Spinal cord (tissue), 10 donors: Measurements from ENCODE around the gene WDR3. TPM values are rescaled to one million over a fixed set of nuclear protein-coding genes. Genes with fewer than 3 reads are reported as not detected.

Experiments
- DNase-seq, 6 donors: peaks; one replicate each; pipeline versions ENCODE4 v3.0.0 to v3.0.0-alpha.2; 2013 to 2015; ENCODE audit warnings: low spot score in 6 of 6, low read depth in 4 of 6
- H3K27ac ChIP-seq: one replicate; pipeline ENCODE4 v1.5.1; 2013; ENCODE audit warnings: low read depth, low read length, control low read depth
- H3K27me3 ChIP-seq: one replicate; pipeline ENCODE4 v1.6.1; 2013; ENCODE audit warnings: low read length; ENCODE audit not compliant: control insufficient read depth, insufficient read depth
- H3K36me3 ChIP-seq: one replicate; pipeline ENCODE4 v1.6.1; 2013; ENCODE audit warnings: low read length; ENCODE audit not compliant: control insufficient read depth, insufficient read depth
- H3K4me1 ChIP-seq: one replicate; pipeline ENCODE4 v1.6.1; 2013; ENCODE audit warnings: low read length; ENCODE audit not compliant: control insufficient read depth, insufficient read depth
- H3K4me3 ChIP-seq: one replicate; pipeline ENCODE4 v1.5.1; 2013; ENCODE audit warnings: low read depth, low read length, control low read depth
- H3K9me3 ChIP-seq: one replicate; pipeline ENCODE4 v1.6.1; 2013; ENCODE audit warnings: low read length; ENCODE audit not compliant: control insufficient read depth, insufficient read depth
- WGBS: methylation state at CpG from one replicate; pipeline ENCODE4 v1.1.5; 2013; ENCODE audit warnings: missing lambda C conversion rate; ENCODE audit not compliant: insufficient coverage; 5-methylcytosine and 5-hydroxymethylcytosine counted together
- polyA plus RNA-seq, 2 donors: library from polyadenylated mRNA; unstranded; fragments of 120-200 nt; gene quantifications; one replicate each; pipeline ENCODE4 v1.2.1, GENCODE V29; 2013; ENCODE audit not compliant: insufficient read length in 2 of 2
- total RNA-seq, 2 donors: library from RNA; depleted of rRNA in 1 of 2; stranded (reverse); fragments of 120-200 nt in 1 of 2; fragments of >200 nt in 1 of 2; gene quantifications; one replicate each; pipeline versions ENCODE4 v1.2.3 to v1.2.4, GENCODE V29; 2013 to 2014
- donor health status: healthy.

The WDR3 gene
- total and polyA plus RNA-seq, 4 donors, result 15.4 to 26.0 (median 21.1) TPM

DNA sequence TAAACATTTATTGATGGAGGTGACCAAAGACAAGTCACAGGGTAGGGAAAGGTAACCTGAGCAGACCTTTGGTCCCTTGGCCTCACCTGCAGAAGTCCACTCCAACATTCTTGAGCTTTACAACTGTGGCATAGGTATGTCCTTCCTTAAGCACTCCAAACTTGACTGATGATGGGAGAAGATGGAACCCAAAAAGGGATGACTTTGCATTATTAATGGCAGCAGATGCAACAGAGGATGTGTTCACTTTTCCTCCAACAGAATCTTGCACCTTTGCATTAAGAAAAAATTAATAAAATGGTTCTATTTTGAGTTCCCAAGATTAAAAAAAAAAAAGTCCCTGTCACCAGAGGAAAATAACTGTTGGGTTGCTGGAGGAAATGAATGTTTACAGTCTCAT is 42.2 kb downstream of the WDR3 start:
- Histone ChIP-seq H3K4me1 (peaks cover 6% of the 10 kb centered on the region), H3K27ac (no peak overlapping the region), H3K4me3 (no peak overlapping the region), H3K27me3 (no peaks in the 10 kb centered on the region), H3K36me3 (no peaks in the 10 kb centered on the region), H3K9me3 (no peaks in the 10 kb centered on the region)
- no peak for DNase-seq

DNA sequence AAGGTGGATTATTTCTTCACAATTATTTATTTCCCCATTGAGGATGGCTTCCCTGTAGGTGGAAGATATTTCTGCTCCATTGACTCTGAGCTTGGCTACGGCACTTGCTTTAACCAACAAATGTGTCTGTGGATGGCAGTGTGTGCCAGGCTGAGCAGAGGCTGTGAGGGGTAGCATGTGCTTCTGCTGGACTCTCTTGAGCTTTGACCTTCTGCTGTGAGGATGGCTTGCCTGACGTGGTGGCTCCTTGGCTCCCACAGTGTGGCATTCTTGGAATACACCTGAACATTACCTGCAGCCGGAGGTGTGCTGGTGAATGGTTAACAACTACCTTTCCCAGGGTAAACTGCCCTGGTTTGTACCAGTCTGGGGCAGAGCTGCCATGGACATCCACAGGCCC is 46.8 kb downstream of the WDR3 start:
- DNase-seq, result peak in 1 of 6 donors; percentile 2
- Histone ChIP-seq H3K27ac (no peak overlapping the region), H3K9me3 (no peaks in the 10 kb centered on the region), H3K4me1 (no peaks in the 10 kb centered on the region), H3K27me3 (no peaks in the 10 kb centered on the region), H3K36me3 (no peaks in the 10 kb centered on the region), H3K4me3 (no peak overlapping the region)
- 87% methylated on average over 3 of the region's 3 CpGs for WGBS

DNA sequence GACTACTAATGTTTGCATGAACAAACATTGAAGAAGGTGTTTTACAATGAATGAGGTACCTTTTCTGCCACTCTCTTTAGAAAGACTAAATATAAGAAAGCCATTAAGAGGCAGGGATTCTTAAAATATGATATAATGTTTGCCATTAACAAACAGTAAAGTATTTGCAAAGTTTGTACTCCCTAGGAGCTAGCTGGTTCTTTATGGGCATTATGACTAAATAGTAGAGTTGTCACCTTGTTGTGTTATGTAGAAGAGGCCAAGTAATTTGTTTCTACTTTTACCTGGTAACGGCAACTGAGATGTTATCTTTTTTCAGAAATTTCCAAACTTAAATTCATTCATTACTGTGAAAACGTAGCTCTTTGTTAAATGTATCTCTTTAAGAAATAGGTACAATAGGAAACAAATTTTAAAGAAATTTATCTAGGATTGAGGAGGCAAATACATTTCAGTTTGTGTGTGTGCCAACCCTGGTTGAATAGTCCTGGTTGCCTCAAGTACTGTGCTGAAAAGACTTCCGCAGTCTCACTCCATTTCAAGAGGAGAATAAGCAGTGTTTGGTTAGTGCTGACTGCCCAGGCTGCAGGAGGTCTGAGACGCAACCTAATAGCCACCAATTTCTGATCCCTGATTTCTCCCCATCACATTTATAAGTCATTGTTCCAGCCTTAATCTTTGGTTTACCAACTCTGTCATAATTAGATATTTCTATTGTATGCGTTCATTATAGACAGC is 52.1 kb downstream of the WDR3 start:
- WGBS, result no CpG with 5 or more reads among the region's 5 CpGs
- Histone ChIP-seq H3K4me3 (no peak overlapping the region), H3K36me3 (no peaks in the 10 kb centered on the region), H3K27me3 (no peaks in the 10 kb centered on the region), H3K9me3 (no peaks in the 10 kb centered on the region), H3K27ac (no peak overlapping the region), H3K4me1 (no peaks in the 10 kb centered on the region)
- DNase-seq, result no peak

DNA sequence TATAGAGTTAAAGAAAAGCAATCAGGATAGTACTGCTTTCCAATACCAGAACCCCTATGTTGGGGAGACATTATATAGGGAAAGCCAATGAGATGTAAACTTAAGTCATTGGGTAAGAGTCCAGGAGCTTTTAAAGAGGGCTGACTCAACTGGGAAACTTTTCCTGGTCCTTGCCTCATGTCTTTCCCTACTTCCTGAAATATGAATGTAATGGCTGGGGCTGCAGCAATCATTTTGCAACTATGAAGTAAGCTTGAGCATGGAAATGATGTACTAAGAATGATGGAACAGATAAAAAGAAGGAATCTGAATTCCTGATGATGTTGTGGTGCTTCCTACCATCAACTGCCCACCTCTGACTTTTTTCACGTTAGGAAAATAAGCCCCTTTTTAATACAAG is 55.7 kb downstream of the WDR3 start:
- Histone ChIP-seq H3K4me3 (no peak overlapping the region), H3K4me1 (no peaks in the 10 kb centered on the region), H3K9me3 (no peaks in the 10 kb centered on the region), H3K27ac (no peak overlapping the region), H3K27me3 (no peaks in the 10 kb centered on the region), H3K36me3 (no peaks in the 10 kb centered on the region)
- WGBS, result no CpG with 5 or more reads among the region's 1 CpG
- no peak for DNase-seq

DNA sequence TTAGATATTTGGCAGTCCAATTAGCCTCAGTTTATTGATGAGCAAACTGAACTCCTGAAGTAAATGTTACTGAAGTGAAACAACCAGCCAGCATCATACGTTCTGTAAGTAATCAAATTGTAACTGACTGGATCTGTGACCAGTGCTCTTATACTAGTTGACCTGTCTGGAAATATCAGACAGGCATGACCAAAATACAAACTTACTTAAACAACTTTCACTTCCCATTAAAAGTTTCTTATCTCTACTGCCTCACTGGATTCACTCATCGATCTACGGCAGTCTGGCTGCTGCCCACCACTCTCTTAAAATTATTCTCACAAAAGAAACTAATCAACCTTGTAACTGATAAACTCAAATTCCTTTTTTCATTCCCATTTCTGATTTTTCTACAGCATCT is 56.4 kb downstream of the WDR3 start:
- no peak for DNase-seq
- 88% methylated on average over 3 of the region's 3 CpGs for WGBS
- H3K27me3 ChIP-seq, result no peaks in the 10 kb centered on the region
- no peak overlapping the region for H3K4me3 ChIP-seq
- H3K4me1 ChIP-seq, result no peaks in the 10 kb centered on the region
- no peak overlapping the region for H3K27ac ChIP-seq
- no peaks in the 10 kb centered on the region for H3K9me3 ChIP-seq
- H3K36me3 ChIP-seq, result no peaks in the 10 kb centered on the region

DNA sequence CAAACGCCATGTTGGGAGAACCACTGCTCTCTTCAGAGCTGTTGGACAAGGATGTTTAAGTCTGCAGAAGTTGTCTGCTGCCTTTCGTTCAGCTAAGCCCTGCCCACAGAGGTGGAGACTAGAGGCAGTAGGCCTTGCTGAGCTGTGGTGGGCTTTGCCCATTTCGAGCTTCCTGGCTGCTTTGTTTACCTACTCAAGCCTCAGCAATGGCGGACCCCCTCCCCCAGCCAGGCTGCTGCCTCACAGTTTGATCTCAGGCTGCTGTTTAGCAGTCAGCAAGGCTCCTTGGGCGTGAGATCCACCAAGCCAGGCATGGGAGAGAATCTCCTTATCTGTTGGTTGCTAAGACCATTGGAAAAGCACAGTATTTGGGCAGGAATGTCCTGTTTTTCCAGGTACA is 74.8 kb downstream of the WDR3 start:
- no peak for DNase-seq
- Histone ChIP-seq H3K36me3 (no peaks in the 10 kb centered on the region), H3K4me1 (no peaks in the 10 kb centered on the region), H3K4me3 (no peak overlapping the region), H3K9me3 (no peaks in the 10 kb centered on the region), H3K27me3 (no peaks in the 10 kb centered on the region), H3K27ac (no peak overlapping the region)
- 79% methylated on average over 5 of the region's 5 CpGs for WGBS

DNA sequence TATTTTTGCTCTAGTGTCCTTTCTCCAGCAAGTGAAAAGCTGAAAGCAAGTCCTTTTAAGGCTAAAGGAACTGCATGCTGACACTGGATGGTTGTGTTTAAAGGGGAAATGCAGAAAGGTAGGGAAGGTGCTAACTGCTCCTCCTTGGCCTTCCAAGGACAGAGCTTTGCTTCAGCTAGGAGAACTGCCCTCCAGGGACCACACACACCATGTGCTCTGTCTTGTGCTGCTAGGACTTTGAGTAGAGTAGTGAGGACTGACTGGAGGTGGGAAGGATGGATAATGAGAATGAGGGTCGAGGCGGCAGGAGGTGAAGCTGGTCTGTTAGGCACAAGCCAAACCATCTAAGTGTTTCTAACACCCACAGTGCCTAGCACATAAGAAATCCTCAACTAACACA is 77.9 kb downstream of the WDR3 start:
- no CpG with 5 or more reads among the region's 2 CpGs for WGBS
- Histone ChIP-seq H3K4me3 (no peak overlapping the region), H3K27me3 (no peaks in the 10 kb centered on the region), H3K36me3 (no peaks in the 10 kb centered on the region), H3K27ac (no peak overlapping the region), H3K9me3 (no peaks in the 10 kb centered on the region), H3K4me1 (no peaks in the 10 kb centered on the region)
- no peak for DNase-seq

DNA sequence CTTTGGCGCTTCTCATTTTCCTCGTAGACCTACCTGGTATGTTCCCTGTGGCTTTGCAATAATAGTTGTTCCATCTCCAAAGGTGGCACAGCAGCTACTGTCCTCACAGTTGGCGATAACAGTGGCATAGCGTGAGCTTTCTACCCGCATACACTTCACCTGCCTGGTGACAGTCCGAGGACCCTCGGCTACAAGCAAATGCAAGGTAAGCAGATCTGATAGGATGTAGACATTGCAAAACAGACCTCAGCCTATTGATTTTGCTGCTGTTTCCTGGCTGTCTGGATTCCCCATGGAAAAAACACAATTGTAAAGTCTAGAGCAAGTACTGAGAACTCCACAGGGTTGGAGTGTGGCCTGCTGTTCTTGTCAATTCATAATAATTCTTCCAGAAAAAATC is 78.5 kb downstream of the WDR3 start:
- H3K36me3 ChIP-seq, result no peaks in the 10 kb centered on the region
- H3K9me3 ChIP-seq, result no peaks in the 10 kb centered on the region
- no peak overlapping the region for H3K4me3 ChIP-seq
- DNase-seq, result no peak
- H3K4me1 ChIP-seq, result no peaks in the 10 kb centered on the region
- WGBS, result 96% methylated on average over 7 of the region's 7 CpGs
- no peak overlapping the region for H3K27ac ChIP-seq
- no peaks in the 10 kb centered on the region for H3K27me3 ChIP-seq

DNA sequence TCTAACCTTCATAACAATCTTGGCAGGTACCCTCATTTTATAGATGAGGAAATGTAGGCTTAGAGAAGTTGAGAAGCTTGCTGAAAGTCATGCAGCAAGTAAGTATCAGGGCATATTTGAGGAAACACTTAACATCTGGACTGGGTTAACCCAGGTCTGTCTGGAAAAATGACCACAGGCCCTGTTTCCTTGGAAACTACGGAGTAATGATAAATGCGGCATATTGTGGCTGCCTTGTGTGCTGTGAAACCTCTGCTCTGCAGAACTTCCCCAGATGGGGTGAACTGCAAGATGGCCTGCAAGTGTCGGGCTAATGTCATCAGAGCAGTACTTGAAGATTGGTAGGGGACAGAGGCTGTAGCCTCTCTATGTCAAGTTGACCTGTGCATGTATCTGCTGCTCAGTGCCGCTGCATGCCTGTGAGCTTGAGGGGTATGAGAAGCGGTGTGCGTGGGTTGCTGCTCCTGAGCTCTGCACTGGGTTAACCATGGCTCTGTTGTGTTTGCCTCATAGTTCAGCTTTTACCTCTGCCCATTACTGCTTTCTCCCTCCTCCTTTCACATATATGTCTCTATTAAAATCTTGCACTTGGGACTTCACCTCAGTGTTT is 83.1 kb downstream of the WDR3 start:
- H3K27me3 ChIP-seq, result no peaks in the 10 kb centered on the region
- WGBS, result 89% methylated on average over 6 of the region's 6 CpGs
- no peak for DNase-seq

DNA sequence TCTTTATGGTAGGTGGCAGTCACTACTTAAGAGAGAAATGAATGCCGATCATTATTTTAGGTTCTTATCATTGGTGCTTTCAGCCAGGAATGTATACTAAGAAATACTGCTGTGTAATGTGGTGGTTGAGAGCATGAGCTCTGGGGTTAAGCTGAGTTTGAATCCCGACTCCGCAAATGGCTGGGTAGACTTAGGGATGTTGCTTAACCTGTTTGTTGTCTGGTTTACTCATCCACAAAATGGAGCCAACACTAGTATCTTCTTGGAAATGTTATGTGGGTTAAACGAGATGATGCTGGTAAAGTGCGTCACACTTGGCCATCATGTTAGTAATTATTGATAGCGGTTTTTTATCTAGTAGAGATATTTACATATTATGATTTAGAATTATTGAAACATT is 83.8 kb downstream of the WDR3 start:
- Histone ChIP-seq H3K4me1 (no peaks in the 10 kb centered on the region), H3K4me3 (no peak overlapping the region), H3K27me3 (no peaks in the 10 kb centered on the region), H3K36me3 (no peaks in the 10 kb centered on the region), H3K27ac (no peak overlapping the region), H3K9me3 (no peaks in the 10 kb centered on the region)
- WGBS, result 100% methylated on average over 3 of the region's 6 CpGs
- no peak for DNase-seq

More for the DNA sequence above, 83.1 kb downstream of the WDR3 start:
- H3K9me3 ChIP-seq, result no peaks in the 10 kb centered on the region
- H3K27ac ChIP-seq, result no peak overlapping the region
- H3K36me3 ChIP-seq, result no peaks in the 10 kb centered on the region
- H3K4me1 ChIP-seq, result no peaks in the 10 kb centered on the region
- no peak overlapping the region for H3K4me3 ChIP-seq
